HTR-8/SVneo (cell line): ENCODE data around the gene OTULIN.
A peak's percentile ranks its signal among the peaks of the same experiment; 100 is the strongest.

Source experiments
- DNase-seq: peaks from one replicate; pipeline ENCODE4 v3.0.0; 2011; ENCODE audit warnings: low spot score, mixed read lengths; ENCODE audit not compliant: insufficient read length
- FAIRE-seq: peaks from 2 replicates; lab custom pipeline; 2011; peaks lifted over from hg19 to GRCh38; lab: Jason Lieb, UNC

OTULIN gene

DNA sequence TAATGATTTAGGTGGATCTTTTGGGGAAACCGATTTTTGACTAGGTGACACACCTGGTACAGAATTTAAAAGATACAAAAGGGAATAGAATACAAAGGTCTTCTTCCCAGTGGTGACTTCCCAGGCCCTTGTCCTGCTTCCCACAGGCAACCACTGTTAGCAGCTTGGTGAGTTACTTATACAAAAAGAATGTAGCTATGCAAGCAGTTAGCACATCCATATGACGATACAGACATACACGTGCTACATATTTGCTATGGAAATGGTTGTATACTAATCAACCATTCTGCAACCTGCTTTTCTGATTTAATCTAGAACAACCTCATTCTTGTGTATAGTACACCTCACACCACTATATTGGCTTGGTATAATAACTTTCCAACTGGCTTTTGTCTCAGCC, 51.0 kb downstream of the OTULIN start:
- FAIRE-seq, result no peak
- no peak for DNase-seq

DNA sequence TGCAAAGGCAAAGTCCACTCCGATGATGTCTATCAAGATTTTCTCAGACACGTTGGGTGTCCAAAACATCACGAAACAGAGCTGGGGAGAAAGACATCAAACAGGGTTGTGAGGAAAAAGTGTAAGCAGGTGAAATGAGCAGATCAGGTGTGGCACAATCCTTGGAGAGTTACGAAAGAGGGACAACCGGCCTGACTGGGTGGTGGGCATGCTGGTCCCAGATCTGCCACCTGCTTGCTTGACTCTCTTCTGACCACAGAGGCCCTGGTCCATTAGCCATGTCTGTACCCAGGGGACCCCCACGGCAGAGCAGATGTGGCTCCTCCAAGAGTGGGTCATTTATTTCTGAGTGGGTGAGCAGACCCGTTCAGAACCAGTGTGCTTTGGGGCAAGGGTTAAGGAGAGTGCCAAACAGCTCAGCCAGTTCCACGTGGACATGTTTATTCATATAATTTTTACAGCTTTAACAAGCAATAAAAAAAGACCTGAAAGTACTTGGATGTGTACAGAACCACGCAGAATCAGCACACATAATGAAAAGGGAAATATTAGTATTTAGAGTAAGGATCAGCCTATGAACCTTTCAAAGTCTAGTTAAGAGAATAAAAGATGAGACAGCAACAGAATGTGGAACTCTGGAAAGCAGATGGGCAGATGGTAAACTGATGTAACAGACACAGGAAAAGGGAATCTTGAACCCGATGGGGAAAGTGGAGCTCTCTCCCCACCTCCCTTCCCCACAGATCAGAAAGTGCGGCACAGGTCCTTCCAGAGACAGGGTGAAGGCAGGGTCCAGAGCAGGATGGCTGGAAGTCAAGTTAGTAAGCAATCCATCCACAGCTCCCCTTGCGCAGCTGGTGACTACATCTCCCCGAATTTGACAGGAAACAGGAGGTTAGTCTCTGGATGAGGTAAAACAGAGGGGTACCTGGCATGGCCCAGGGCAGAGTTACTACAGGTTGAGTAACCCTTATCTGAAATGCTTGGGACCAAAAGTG, 52.5 kb downstream of the OTULIN start:
- FAIRE-seq (no peak), DNase-seq (no peak)

DNA sequence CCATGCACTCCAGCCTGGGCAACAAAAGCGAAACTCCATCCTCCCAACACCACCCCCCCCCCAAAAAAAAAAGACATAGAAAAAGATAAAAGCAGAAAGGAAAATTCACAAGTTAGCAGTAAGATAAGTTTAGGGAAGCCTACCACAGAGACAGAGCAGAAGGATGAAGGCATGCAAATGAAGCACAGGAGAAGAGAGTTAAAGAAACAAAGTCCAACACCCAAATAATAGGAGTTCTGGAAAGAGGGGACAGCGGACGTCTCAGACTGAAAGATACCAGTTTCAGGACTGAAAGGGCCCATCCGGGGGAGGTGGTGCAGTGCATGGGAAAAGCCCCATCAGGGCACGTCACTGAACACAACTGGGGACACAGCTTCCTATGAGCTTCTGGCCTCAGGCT, 54.3 kb downstream of the OTULIN start:
- no peak for FAIRE-seq
- no peak for DNase-seq

DNA sequence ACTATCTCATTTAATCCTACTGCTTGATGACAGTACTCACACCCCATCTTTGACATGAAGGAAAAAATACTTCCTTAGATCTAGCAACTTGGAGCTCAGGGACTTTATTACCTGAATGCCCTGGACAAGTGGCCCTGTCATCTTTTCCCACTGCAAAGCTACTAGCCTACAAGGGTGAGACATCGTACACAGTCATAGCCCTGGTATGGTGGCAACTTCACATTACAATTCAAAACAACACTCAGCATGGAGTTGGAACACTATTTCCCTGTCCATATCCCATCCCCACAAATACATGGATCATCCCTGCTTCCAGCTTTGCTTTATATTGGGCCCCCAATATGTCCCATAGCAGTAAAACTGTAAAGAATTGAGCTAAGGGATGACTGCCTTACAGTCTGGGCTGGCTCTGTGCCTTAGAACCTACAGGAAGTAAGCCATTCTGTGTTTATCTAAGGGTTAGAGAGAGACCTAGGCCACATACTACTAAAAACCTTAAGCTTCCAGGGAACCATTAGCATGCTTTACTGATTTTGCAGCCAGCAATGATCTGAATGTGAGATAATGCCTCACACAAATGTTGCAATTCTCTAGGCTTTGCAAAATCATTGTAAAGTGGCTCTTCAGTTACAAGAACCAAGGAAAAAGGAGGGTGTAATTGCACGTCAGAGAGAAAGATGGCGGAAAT, 55.9 kb downstream of the OTULIN start:
- FAIRE-seq (no peak), DNase-seq (no peak)

DNA sequence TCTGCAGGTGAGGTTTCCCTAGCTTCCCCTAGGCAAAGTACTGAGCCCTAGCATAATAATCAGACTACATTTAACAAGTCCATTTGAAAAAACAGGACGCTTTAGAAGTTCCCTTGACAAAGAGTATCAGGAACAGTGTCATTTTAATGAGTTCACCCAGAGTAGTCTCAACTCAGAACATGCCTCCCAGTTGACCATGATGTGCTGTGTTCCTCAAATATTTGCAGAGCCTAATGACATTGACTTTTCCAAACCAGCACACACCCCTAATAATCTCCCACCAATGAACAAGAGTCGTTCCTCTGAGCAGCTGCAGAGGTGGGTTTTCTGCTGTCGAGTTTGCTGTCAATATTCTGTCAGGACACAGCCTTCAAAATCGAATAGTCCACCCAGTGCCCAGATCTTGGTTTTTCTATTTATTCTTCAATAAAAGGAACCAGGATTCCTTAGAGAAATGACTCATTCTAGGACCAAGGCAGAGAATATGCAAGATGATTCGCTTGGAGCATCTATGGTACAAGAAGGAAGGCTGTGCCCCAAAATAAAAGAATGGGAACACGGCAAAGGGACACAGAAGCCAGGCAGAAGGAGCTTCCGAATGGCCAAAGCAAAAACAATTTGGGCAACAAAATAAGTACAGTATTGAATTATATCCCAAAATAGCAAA, 57.6 kb downstream of the OTULIN start:
- no peak for FAIRE-seq
- no peak for DNase-seq

DNA sequence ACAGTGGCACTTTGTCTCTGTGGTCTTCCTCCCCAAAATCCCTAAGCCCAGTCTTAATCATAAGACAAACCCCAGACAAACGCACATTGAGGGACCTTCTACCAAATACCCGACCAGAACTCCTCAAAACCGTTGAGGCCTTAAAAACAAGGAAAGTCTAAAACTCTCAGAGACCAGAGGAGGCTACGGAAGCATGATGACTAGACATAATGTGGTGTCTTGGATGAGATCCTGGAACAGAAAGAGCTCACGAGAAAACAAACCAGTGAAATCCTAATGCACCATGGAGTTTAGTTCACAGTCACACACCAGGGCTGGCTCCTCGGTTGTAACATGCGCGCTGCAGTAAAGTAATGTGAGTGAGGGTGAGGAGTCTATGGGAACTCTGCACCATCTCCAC, 58.4 kb downstream of the OTULIN start:
- no peak for DNase-seq
- FAIRE-seq, result no peak

DNA sequence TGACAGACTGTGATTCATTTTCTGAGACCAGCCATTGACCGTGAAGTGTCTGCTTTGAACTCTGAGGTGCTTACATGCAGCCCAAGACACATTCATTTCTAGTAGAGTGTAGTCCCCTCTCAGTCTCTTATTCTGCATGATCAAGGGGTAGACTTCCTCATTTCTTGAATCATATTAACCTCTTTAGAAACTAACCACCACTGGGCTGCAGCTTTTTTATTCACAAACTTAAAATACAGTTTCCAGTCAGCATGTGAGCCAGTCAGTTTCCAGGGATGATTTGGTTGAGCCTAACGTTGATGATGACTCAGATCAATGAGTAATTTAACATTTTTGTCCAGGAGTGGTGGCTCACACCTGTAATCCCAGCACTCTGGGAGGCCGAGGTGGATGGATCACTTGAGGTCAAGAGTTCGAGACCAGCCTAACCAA, 59.2 kb downstream of the OTULIN start:
- FAIRE-seq, result no peak
- no peak for DNase-seq

DNA sequence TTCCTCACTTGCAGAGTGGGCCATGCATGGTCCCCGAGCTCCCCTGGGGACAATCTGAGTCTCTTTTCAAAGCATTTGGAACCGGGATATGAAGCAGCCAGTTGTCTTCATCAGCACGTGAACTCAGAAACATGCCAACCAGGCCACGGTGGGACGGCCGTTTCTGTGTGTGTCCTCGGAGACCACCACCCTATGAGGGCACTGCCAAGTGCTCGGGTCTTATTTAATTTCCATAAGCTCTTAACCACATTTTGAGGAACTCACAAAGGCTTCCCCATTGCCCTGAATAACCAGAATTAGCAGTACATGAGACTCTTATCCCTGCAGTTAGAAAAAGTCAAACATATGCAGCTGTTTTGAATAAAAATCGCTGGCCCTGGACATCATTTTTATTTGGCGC, 60.1 kb downstream of the OTULIN start:
- no peak for FAIRE-seq
- DNase-seq, result no peak

DNA sequence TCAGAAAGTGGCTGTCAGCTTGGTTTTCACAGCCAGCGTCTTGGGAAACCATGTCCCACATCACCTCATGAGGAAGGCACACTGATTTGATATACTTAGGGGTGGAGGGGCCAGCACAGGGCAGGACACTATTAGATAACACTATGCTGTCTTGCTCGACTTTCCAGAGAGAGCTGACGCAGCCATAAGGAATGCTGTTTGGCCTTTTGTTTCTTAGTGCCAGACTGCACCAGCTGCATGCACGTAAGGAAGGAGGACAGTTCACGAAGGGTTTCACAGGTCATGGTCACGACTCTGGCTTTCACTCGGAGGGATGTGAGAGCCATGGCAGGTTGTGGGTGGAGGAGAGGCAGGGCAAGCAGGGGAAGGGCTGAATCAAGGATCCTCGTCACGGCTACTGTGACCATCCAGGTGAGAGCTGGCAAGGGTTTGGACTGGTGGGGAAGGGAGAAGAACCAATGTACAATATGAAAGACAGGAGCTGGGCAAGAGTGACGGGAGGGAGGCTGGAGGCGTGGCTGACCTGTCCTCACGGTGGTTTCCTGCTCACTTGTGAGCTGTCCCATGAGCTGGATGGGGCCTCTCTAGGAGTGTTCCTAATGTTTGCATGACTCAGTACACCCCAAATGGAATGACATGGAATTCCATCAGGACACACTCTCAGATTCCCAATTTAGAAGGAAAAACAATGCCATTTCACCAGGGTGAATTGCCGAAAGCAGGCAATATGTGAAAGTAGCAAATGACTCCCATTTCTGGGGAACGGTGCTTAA, 61.7 kb downstream of the OTULIN start:
- DNase-seq (peak; percentile 30), FAIRE-seq (peak; percentile 90)

DNA sequence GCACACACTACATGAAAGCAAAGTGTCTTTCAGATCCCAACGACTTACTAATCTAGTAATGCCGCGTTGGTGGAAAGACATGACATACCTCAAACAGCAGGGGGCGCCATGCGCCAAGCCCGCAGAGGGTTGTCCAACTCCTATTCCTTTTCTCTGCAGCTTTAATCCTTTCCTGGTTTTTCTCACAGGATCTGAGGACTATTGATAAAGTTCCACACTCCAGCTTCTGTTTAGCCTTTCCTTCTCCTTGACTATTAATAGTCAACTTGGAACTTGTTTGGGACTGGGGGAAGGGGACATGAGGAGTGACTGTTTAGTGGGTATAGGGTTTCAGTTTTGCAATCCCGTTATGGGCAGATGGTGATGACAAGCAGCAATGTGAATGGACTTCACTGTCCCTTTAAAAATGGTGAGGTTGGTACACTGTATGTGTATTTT, 62.9 kb downstream of the OTULIN start:
- DNase-seq, result peak; percentile 89
- peak; percentile 96 for FAIRE-seq

DNA sequence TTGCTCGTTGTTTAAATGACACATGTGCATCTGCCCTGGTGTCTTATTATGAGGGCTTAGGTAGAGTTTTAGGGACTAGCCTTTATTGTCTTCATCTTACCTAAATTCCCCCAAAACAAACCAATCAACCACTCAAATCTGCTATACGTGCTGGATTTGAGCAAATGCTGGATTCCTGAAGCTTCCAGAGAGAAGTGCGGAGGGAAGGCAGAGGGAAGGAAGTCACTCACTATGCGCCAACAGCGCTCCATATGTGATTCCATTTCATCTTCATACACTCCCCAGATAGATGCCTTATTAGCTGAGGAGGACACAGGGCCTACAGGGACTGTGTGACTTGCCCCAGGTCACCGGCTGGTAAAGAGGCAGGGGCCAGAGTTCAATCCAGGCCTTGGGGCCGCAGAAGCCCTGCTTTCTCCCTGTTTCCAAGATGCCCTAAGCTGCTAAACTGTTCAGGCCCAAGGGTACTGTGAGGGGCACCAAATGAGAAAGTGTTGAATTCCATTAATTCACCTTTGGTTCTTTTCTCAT, 63.5 kb downstream of the OTULIN start:
- FAIRE-seq (no peak), DNase-seq (no peak)

DNA sequence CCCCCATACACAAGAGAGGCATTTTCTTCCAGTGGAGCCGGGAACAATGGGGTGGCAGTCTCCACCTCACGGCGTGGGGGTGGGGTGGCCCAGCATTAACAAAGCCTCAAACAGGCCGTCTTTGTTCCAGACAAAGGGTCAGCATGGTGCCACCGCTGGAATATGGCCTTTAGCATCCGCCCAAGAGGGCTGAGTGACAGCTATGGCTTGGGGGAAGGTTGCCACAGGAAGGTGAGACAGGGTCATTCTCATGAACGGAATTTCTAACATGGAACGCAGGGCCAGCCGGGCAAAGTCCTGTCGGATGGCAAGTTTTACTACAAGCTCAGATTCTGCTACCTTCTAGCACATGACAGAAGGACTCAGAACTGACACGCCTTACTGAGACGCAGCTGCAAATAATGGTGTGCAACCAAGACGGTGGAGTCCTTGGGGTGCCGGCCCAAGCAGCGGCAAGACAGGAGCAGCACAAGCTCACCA, 64.0 kb downstream of the OTULIN start:
- FAIRE-seq (peak; percentile 13), DNase-seq (no peak)

DNA sequence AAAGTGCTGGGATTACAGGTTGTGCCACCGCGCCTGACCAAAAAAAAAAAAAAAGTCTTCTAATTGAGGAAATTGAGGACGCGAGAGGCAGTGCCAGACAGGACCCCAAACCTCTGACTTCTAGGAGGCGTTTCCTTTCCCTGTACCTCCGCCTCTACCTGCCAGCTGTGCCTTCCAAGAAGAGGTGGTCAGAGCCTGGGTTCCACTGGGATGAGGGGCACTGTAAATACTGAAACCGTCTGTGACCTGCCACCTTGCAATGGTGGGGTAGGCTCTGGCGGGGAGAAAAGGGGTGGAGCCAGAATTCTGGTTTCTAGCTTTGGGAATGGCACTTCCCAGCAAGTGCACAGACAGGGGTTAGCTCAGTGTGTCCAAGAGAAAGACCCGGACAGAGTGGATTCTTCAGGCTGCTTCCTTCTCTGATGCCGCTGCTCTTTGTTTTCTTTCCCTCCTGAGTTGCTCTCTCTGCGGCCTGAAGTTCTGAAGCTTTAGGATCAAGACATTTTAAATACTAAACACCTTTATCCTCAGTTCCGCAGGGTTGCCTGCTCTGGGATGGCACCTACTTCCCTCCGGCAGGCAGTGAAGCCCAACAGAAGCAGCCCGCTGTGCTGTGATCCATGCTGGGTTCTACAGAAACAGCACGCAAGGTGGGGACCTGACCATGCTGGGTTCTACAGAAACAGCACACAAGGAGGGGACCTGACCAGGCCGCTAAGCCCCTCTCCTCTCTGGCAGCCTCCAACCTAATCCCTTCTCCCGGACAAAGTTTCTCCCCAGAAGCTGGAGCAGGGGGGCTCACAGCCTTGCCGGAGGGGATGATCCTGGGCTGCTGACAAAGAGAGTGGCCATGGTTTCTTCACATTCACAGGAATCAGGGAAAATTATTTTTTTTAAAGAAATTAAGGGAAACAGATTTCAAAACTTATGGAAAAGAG, 65.2 kb downstream of the OTULIN start:
- FAIRE-seq (no peak), DNase-seq (no peak)

DNA sequence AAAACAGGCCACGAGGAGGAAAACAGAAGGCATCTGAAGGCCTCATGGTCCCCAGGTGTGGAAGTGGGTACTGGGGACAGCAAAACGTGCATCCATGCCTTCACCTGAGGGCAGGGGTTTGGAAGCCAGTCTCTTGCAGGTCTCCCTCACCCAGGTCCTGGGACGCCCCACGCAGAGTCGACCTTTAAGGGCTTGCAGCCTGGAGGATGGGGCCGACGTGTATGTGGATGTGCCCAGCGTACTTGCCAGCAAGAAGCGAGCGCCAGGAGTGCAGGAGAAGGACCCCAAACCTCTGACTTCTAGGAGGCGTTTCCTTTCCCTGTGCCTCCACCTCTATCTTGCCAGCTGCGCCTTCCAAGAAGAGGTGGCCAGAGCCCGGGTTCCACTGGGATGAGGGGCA, 65.9 kb downstream of the OTULIN start:
- DNase-seq (no peak), FAIRE-seq (no peak)

DNA sequence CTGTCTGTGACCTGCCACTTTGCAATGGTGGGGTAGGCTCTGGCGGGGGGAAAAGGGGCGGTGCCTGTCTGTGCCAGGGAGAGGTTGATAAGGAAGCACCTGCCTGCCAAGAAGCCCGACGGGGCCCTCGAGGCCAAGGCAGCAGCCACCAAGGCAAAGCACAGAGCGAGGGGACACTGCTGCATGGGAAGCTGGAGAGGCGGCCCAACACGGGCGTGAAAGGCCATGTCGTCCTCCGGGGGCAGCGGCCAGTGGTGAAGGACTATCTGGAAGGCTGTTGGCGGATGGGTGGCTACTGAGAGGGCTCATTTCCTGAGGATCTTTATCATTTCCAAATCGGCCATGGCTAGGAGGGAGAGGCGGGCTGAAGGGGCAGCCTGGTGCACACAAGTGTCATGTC, 66.4 kb downstream of the OTULIN start:
- FAIRE-seq, result no peak
- DNase-seq, result no peak

DNA sequence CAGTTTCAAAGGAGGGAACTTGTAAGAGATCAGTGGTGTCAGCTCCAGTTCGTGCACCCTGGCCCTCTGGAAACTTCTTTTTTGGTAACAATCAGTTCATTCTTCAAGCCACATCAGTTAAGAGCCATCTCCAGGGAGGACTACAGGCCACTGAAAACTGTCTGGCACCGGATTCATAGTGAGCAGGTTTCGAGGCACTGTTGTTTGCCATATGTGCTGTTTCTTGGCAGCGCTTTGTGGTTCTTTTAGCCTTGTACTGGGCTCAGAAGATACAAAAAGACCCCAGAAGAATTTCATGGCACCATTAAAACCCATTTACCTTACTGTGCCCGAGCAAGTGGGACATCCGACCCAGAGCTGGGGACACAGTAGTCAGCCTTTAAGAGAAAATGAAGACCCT, 68.5 kb downstream of the OTULIN start:
- DNase-seq (no peak), FAIRE-seq (no peak)

DNA sequence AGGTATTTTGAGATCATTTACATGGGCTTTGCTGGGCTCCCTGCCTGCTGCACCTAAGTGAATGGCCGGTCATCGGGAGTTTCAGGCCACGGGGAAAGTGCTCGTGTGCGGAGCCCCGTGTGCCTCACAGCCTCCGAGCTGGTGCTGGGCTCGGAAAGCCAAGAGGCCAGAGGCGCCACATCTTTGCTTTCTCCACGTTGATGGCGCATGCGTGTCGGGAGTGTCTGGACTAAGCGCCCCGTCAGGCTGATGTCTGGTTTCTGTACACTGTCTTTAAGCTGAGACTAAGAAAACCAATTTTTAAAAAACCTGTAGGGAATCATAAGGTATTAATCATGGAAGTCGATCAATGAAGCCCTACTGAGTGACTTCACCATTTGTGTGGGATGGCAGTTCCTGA, 69.1 kb downstream of the OTULIN start:
- DNase-seq (no peak), FAIRE-seq (no peak)

DNA sequence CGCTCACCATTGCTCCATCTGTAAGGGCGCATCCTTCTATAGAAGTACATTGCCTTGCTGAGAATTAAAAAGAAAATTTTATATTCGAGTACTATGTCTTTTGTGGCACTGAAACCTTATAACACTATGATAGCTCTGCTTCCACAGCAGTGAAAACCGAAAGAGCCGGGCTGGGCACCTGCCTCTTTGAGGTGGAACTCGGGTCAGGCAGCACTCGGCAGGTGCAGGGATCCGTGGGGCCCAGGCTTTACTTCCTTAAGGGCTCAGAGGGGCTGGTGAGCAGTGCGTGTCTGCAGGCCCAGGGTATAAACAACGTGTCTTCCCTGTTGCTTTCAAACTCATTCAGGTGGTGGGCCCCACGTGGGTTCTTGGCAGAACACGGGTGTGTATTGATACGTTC, 69.9 kb downstream of the OTULIN start:
- DNase-seq (no peak), FAIRE-seq (no peak)

DNA sequence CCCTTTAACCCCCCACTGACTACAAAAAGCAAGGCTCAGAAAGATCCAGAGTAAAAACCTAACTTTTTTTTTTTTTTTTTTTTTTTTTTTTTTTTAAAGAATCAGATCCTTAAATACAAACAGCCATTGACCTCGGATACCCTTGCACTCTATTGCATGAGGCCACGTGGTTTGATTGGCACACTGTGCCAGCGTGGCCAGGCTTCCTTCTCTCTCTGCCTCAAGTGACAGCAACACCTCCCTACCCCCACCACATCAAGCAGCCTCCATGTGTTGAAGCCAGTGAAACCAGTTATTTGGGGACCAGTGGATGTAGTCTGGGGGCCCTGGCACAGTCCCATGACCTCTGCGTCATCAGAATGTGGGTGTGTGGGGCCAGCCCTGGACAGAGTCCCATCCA, 71.4 kb downstream of the OTULIN start:
- DNase-seq, result no peak
- FAIRE-seq, result no peak
